ENCODE results near the gene NEK6.

NEK6 gene

DNA sequence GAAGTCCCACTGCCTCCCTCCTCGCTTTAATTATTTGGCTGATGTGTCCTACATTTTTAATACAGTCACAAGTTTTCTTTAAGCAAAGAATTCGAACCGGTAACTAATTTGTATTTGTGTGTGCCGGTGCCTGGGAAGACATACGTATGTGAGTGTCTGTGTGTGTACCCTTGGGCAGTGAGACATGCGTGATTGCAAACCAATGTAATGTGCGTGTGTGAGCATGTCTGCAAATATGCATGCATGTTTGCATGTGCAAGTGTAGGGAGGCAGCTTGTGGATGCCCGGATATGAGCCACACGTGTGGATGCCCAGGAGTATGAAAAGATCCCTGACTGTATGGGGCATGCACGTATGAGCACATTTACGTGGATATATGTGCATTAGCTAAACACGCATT lies 44.4 kb upstream of the NEK6 start:
- TF ChIP-seq ARNTL (CRISPR knock-in tag; IDR thresholded peaks at IDR 0.05; ENCODE audit: borderline replicate concordance, low read depth) (no peak), RARB (CRISPR knock-in tag; IDR thresholded peaks at IDR 0.05) (no peak), PPARA (CRISPR knock-in tag; IDR thresholded peaks at IDR 0.05; ENCODE audit: borderline replicate concordance) (no peak), TOX (CRISPR knock-in tag; IDR thresholded peaks at IDR 0.05; ENCODE audit: borderline replicate concordance) (no peak), SNAI2 (CRISPR knock-in tag; IDR thresholded peaks at IDR 0.05) (no peak), GLIS3 (CRISPR knock-in tag; IDR thresholded peaks at IDR 0.05) (no peak), ISL1 (CRISPR knock-in tag; IDR thresholded peaks at IDR 0.05) (no peak), OSR1 (CRISPR knock-in tag; IDR thresholded peaks at IDR 0.05) (no peak), CSDC2 (CRISPR knock-in tag; IDR thresholded peaks at IDR 0.05) (no peak), ZNF8 (CRISPR knock-in tag; IDR thresholded peaks at IDR 0.05) (no peak), BACH2 (CRISPR knock-in tag; IDR thresholded peaks at IDR 0.05; ENCODE audit: borderline replicate concordance) (no peak), ESRRG (CRISPR knock-in tag; IDR thresholded peaks at IDR 0.05) (no peak), ZFP30 (CRISPR knock-in tag; IDR thresholded peaks at IDR 0.05) (no peak), ZC3H10 (CRISPR knock-in tag; IDR thresholded peaks at IDR 0.05) (no peak), ZFP3 (CRISPR knock-in tag; IDR thresholded peaks at IDR 0.05) (no peak)
- TF ChIP-seq, protein P1, sequence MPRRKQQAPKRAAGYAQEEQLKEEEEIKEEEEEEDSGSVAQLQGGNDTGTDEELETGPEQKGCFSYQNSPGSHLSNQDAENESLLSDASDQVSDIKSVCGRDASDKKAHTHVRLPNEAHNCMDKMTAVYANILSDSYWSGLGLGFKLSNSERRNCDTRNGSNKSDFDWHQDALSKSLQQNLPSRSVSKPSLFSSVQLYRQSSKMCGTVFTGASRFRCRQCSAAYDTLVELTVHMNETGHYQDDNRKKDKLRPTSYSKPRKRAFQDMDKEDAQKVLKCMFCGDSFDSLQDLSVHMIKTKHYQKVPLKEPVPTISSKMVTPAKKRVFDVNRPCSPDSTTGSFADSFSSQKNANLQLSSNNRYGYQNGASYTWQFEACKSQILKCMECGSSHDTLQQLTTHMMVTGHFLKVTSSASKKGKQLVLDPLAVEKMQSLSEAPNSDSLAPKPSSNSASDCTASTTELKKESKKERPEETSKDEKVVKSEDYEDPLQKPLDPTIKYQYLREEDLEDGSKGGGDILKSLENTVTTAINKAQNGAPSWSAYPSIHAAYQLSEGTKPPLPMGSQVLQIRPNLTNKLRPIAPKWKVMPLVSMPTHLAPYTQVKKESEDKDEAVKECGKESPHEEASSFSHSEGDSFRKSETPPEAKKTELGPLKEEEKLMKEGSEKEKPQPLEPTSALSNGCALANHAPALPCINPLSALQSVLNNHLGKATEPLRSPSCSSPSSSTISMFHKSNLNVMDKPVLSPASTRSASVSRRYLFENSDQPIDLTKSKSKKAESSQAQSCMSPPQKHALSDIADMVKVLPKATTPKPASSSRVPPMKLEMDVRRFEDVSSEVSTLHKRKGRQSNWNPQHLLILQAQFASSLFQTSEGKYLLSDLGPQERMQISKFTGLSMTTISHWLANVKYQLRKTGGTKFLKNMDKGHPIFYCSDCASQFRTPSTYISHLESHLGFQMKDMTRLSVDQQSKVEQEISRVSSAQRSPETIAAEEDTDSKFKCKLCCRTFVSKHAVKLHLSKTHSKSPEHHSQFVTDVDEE (CRISPR knock-in tag; IDR thresholded peaks at IDR 0.05): no peak
- TF ChIP-seq, protein P2, sequence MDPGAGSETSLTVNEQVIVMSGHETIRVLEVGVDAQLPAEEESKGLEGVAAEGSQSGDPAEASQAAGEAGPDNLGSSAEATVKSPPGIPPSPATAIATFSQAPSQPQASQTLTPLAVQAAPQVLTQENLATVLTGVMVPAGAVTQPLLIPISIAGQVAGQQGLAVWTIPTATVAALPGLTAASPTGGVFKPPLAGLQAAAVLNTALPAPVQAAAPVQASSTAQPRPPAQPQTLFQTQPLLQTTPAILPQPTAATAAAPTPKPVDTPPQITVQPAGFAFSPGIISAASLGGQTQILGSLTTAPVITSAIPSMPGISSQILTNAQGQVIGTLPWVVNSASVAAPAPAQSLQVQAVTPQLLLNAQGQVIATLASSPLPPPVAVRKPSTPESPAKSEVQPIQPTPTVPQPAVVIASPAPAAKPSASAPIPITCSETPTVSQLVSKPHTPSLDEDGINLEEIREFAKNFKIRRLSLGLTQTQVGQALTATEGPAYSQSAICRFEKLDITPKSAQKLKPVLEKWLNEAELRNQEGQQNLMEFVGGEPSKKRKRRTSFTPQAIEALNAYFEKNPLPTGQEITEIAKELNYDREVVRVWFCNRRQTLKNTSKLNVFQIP (CRISPR knock-in tag; IDR thresholded peaks at IDR 0.05; ENCODE audit: borderline replicate concordance, low read depth): no peak
- TF ChIP-seq, protein P3, sequence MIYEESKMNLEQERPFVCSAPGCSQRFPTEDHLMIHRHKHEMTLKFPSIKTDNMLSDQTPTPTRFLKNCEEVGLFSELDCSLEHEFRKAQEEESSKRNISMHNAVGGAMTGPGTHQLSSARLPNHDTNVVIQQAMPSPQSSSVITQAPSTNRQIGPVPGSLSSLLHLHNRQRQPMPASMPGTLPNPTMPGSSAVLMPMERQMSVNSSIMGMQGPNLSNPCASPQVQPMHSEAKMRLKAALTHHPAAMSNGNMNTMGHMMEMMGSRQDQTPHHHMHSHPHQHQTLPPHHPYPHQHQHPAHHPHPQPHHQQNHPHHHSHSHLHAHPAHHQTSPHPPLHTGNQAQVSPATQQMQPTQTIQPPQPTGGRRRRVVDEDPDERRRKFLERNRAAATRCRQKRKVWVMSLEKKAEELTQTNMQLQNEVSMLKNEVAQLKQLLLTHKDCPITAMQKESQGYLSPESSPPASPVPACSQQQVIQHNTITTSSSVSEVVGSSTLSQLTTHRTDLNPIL (CRISPR knock-in tag; IDR thresholded peaks at IDR 0.05; ENCODE audit: low read depth): no peak
- TF ChIP-seq, protein P4, sequence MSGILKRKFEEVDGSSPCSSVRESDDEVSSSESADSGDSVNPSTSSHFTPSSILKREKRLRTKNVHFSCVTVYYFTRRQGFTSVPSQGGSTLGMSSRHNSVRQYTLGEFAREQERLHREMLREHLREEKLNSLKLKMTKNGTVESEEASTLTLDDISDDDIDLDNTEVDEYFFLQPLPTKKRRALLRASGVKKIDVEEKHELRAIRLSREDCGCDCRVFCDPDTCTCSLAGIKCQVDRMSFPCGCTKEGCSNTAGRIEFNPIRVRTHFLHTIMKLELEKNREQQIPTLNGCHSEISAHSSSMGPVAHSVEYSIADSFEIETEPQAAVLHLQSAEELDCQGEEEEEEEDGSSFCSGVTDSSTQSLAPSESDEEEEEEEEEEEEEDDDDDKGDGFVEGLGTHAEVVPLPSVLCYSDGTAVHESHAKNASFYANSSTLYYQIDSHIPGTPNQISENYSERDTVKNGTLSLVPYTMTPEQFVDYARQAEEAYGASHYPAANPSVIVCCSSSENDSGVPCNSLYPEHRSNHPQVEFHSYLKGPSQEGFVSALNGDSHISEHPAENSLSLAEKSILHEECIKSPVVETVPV (CRISPR knock-in tag; IDR thresholded peaks at IDR 0.05): no peak

DNA sequence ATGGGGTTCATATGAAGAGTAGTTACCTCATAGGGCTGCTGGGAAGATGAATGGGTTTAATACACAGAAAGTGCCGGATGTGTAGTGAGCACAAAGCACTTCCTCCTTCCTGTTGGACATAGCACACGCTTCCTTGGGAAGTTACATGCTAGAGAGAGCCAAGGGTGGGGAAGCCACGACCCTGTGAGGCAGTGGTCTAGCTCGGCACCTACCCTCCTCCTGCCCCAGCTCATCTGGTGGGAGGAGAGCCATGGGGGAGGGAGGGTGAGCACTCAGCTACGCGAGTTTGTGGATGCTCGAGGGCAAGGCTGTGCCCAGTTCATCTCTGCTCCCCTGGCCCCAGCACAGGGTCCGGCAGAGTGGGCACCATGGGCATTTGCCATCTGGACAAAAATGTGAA lies 43.6 kb upstream of the NEK6 start:
- no peak for ATAC-seq
- TF ChIP-seq, protein P4 (CRISPR knock-in tag; IDR thresholded peaks at IDR 0.05): no peak
- TF ChIP-seq, protein P2 (CRISPR knock-in tag; IDR thresholded peaks at IDR 0.05; ENCODE audit: borderline replicate concordance, low read depth): no peak
- TF ChIP-seq PPARA (CRISPR knock-in tag; IDR thresholded peaks at IDR 0.05; ENCODE audit: borderline replicate concordance) (no peak), OSR1 (CRISPR knock-in tag; IDR thresholded peaks at IDR 0.05) (no peak), TOX (CRISPR knock-in tag; IDR thresholded peaks at IDR 0.05; ENCODE audit: borderline replicate concordance) (no peak), ISL1 (CRISPR knock-in tag; IDR thresholded peaks at IDR 0.05) (no peak), ZNF8 (CRISPR knock-in tag; IDR thresholded peaks at IDR 0.05) (no peak), RARB (CRISPR knock-in tag; IDR thresholded peaks at IDR 0.05) (no peak), ZNF565 (CRISPR knock-in tag; conservative IDR thresholded peaks at IDR 0.05; ENCODE audit: low read depth) (no peak), CSDC2 (CRISPR knock-in tag; IDR thresholded peaks at IDR 0.05) (no peak), TCF4 (CRISPR knock-in tag; IDR thresholded peaks at IDR 0.05; ENCODE audit: borderline replicate concordance) (no peak), ZFP3 (CRISPR knock-in tag; IDR thresholded peaks at IDR 0.05) (no peak), ESRRG (CRISPR knock-in tag; IDR thresholded peaks at IDR 0.05) (no peak), GLIS3 (CRISPR knock-in tag; IDR thresholded peaks at IDR 0.05) (no peak), ARNTL (CRISPR knock-in tag; IDR thresholded peaks at IDR 0.05; ENCODE audit: borderline replicate concordance, low read depth) (no peak)
- TF ChIP-seq, protein P1 (CRISPR knock-in tag; IDR thresholded peaks at IDR 0.05): no peak
- TF ChIP-seq, protein P5, sequence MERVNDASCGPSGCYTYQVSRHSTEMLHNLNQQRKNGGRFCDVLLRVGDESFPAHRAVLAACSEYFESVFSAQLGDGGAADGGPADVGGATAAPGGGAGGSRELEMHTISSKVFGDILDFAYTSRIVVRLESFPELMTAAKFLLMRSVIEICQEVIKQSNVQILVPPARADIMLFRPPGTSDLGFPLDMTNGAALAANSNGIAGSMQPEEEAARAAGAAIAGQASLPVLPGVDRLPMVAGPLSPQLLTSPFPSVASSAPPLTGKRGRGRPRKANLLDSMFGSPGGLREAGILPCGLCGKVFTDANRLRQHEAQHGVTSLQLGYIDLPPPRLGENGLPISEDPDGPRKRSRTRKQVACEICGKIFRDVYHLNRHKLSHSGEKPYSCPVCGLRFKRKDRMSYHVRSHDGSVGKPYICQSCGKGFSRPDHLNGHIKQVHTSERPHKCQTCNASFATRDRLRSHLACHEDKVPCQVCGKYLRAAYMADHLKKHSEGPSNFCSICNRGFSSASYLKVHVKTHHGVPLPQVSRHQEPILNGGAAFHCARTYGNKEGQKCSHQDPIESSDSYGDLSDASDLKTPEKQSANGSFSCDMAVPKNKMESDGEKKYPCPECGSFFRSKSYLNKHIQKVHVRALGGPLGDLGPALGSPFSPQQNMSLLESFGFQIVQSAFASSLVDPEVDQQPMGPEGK (CRISPR knock-in tag; IDR thresholded peaks at IDR 0.05; ENCODE audit: borderline replicate concordance): no peak

More for the DNA sequence above, 44.4 kb upstream of the NEK6 start:
- no peak for ATAC-seq

All from SK-N-SH treated with all-trans-retinoic acid at 6 μM for 48 hours (cell line).